NCI-H187 treated with DMSO at 0.1 percent for 48 hours (cell line): ENCODE results near the gene EPHA1.
"Not testable (repeated sequence)": the region's sequence is repeated elsewhere in the genome, so short reads cannot be mapped to it uniquely, and the experiment has no call there.

Experiments
- DNase-seq: peaks from one replicate; lab custom pipeline; 2025; lab: John Stamatoyannopoulos, UW

EPHA1 gene

DNA sequence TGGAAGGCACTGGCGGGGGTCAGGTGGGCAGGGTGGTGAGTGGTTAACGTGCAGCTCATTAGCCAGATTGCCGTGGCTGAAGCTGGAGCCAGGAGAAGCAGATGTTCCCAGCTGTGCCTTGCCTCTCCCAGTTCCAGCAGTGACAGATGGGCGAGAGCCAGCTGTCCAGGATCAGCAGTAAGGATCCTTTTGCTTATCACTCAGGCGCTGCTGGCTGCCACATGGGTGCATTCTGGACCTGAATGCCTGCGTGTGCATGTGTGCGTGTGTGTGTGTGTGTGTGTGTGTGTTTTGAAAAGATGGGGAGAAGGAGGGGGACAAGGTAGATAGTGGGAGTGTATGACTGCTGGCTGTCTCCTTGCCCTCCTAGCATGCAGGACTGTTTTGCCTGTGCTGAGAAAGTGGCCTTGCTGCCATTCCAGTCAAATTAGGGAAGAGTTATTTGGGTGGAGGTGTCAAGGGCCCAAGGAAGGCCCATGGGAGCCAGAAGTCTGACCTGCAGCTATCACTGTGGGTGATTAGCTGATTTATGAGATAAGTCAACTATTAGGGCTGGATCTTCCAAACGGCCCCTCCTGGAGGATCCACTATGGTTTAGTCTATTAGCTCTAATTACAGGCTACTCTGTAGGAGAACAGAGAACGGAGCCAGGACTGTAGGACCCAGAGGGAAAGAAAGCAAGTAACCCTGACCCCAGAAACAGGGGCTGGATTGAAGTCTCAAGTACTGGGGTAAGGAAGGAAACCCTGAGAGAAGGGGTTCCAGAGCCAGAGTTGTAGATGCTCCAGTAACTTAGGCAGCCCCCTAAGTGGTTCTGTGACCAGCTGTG is 3.3 kb downstream of the EPHA1 start:
- DNase-seq = no peak

DNA sequence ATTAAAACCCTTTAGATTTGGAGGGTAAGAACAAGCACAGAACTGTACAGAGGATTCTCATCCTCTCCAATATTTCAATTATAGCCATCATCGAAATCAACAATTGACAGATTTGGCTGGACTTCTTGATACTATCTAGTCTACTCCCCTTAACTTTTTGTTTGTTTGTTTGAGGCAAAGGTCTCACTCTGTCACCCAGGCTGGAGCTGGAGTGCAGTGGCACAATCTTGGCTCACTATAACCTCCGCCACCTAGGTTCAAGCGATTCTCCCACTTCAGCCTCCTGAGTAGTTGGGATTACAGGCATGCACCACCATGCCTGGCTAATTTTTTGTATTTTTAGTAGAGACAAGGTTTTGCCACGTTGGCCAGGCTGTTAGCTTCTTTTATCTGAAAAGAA is 6.4 kb downstream of the EPHA1 start:
- not testable (repeated sequence) for DNase-seq

DNA sequence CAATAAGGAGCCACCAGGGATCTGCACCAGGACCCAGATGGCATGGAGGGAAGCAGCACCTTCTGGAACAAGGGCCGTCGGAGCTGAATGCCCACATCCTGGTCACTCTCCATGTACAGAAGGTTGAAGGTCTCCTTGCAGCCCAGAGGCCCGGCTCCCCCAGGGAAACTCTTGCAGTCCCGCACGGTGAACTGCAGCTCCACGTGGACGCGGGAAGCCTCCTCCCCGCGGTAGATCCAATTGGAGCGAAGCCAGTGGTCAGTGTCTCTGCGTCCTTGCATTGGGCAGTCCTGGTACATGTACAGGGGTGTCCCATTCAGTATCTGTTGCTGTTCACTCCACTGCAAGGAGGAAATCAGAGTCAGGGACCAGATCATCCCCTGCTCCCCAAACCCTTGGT is 7.4 kb downstream of the EPHA1 start:
- DNase-seq = no peak

DNA sequence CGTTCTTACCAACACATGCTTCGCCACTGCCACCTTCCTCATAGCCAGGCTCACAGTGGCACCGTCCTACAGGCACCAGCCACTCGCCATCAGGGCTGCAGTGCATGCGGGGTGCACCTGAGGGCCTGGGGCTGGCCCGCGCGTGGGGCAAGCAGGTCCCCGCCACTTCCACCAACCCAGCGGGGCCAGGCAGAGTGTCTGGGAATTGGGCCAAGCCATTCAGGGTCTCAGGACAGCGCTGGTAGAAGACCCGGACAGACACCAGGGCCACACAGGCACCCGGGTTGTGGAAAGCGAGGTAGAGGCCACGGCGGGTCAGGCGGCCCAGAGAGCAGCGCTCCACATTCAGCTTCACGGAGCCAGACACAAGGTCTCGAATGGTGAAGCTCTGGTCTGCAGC is 9.0 kb downstream of the EPHA1 start:
- no peak for DNase-seq

DNA sequence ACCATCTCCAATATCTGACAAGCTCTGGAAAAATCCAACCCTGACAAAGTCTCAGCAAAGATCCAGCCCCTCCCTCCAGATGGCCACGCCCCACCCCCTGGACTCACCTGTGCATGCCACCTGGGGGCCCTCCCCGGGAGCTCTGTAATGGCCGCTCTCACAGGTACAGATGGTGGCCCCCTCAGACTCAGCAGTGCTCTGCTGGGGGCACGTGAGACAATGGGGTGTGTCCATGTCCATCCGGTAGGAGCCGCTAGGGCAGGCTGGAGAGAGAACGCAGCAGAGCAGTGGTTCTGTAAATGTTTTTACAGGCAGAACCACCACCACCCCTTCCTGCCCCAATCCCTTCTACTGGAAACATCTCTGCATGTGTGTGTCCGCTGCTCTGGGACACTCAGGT is 9.5 kb downstream of the EPHA1 start:
- DNase-seq = no peak

DNA sequence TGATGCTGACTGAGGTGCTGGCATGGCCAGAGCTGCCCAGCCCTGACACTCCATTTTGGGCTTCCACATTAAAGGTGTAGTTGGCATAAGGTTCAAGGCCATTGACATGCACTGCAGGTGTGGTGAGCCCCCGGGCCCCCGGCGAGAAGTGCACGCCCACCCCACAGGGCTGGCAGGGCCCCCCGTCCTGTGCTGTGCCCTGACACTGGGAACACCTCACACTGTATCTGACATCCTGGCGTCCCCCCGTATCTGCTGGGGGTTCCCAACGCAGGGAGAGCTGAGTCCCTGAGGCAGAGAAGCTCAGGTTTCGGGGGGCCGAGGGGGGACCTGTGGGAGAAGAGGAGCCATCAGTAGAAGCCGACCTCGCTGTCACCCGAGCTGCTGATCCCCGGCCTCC is 10.0 kb downstream of the EPHA1 start:
- no peak for DNase-seq

DNA sequence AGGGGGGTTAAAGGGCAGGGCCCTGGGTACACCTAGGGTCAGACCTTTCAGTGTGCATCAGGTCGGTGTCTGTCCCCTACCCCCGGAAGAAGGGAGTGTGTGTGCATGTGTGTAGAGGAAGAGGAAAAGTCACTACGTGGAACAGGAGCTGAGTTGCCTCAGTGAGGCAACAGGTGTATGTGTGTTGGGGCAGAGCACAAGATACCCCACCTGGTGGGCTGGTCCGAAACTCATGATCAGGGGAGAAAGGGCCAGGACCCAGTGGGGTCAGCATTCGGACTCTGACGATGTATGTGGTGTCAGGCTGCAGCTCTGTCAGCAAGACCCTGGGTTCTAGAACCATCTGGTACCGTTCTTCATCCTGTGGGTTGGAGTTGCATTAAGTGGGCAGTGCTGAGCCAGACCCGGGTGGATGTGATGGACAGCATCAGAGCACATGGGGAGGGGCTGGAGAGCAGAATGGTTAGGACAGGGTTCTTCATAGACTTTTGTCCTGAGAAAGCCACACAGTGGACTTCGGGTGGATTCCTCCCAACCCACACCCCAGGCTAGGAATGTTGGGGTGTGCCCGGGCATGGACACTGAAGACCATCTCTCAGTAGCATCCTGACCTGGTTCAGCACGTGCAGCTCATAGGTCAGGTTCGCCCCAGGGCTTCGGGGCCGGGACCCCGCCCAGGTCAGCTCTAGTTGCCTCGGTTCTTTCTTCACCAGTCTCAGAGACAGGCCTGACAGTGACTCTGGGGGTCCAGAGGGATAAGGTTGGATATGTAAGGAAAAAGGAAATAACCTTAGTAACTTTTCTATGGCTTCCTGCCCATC is 10.7 kb downstream of the EPHA1 start:
- no peak for DNase-seq

DNA sequence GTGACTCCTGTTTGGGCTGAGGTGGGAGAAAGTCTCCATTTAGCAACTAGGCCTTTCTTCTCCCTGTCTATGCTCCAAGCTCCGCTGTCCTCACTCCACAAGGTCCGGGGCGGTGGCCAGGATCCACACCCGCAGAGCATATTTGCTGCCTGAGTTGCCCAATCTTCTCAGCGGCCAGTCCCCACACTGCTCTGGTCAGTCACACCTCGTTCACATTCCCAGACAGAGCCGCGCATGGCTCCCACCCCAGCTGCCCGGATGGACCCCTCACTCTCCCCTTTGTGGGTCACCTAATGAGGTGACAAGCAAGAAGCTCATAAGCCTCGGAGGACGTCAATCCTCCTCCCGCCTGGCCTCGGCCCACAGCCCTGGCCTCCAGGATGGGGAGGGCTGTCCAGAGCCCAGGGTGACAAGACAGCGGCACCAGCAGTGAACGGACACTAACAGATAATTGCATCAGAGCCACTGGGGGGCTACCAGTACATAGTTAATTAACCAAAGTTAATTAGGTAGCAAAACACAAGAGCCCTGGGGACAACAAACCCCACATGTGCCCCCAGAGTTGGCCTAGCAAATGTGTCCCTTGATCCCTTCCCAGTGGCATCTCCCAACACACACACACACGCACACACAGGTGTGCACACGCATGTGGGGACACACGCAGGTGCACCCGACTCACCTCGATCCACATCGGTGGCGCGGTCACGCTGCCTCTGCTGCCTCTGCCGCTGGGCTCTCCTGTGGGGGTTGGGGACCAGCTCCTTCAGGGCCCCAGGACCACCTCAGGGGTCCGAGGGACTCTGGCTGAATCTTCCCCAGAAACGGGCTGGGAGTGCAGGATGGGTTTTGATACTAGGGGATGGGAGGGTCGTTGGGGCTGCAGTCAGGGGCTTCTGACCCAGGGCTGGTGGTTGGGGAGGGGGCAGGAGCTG is 11.8 kb downstream of the EPHA1 start:
- no peak for DNase-seq

DNA sequence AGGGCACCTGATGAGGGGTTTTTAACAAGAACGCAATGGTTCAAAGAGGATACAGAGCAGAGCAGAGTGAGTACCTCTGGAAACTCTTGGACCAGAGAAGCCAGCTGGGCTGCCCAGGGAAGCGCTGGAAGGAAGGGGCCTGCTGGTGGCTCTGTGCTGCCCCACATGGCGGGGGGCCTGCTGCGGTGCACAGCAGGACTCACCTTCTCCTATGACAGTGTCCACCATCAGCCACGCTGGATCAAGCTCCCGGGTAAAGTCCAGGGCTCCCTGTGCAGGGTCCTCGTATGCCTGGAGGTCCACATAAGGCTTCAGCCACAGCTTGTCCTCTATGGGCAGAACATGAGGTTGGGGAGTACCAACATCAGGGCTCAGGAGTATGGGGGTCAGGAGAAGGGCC is 12.5 kb downstream of the EPHA1 start:
- no peak for DNase-seq

DNA sequence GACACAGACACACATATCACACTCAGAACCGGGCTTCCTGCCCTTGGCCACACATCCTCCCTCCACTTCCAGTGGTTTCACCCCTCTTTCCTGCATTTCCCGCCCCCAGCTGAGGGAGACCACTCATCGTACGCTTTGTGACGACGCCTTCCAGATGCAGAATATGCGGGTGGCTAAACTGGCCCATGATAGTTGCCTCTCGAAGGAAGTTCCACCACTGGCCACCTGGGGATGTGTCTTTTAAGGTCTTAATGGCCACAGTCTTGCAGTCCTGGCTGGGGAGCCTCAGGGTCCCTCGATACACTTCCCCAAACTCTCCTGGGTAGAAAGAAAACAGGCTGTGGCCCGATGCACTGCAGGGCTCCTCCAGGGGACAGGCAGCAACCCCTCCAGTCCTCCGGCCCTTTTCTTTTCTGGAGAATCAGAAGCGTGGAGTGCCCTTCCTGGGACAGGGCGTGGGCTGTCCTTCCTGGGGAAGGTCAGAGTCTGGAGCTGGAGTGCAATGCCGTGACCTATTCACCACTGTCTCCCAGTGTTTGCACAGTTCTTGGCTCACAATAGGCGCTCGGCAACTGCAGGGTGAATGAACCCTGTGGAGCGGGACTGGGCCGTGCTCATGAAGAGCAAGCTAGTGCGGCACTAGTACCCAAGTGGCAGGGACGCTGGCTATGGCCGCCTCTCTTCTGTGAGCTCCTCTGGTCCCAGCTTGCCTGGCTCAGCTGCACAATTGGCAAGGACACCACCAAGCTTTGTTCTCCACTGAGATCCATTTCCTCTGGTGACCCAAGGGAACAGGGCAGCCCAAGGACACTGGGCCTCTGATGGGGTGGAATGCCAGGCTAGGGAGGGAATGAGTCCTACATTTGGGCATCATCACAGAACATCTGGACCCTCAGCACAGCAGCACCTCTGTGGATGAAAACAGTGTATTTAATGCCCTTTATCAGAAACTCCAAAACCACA is 13.2 kb downstream of the EPHA1 start:
- DNase-seq = no peak

DNA sequence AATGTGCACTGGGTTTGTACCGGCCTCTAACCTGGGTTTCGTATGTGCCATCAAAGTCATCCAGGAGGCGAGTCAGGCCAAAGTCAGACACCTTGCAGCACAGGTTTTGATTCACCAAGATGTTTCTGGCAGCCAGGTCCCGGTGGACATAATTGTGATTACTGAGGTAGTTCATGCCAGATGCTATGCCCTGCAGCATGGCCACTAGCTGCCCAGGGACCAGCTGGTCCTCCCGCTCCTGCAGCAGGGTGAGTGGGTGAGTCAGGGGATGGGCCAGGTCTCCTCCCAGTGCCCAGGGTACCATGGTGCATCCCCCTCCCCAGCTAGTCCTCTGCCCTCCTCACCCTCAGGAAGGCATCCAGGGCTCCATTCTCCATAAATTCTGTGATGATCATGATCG is 13.9 kb downstream of the EPHA1 start:
- DNase-seq = no peak

DNA sequence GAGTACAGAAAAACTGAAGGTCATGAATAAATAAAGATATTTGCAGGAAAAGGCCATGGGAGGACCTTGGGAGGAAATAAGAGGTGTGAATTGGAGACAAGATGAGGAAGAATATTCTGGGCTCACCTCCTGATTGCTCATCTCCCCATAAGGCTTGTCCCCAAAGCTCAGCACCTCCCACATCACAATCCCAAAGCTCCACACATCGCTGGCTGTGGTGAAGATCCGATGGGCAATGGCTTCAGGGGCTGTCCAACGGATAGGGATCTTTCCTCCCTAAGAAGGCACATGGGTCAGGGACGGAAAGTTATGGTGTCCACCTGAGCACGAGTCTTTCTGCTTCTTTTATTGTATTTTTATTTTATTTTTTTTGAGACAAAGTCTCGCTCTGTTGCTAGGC is 14.6 kb downstream of the EPHA1 start:
- no peak for DNase-seq

DNA sequence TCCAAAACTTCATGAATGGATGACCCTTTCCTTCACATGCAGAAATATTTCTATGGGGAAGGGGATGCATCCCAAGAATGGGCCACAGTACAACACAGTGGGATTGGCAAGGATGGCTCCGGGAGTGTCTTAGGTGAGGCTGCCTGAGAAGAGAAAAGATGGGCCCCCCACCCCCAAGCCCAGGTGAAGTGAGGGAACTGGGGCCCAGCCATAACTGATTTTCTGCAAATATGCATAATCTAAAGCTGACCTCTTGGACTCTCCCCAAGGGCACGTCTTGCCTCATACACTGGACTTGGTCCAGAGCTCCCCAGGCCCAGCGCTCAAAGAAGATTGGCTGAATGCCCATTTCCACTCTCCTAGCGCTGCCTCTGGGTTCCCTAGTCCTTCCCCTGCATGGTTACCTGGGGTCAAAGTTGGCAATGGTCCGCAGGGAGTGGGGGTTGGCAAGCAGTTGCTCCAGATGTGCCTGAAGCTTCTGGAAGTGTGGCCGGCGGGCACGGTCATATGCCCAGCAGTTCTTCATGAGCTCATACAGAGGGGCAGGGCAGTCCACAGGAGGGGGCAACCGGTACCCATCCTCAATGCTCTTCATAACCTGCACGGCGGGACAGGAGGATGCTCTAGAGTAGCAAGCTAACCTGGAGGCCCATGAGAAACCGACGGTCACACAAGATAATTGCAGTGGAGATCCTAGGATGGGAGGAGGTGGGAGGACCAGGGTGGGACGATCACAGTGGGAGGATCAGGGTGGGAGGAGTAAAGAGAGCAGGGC is 15.2 kb downstream of the EPHA1 start:
- DNase-seq = no peak

DNA sequence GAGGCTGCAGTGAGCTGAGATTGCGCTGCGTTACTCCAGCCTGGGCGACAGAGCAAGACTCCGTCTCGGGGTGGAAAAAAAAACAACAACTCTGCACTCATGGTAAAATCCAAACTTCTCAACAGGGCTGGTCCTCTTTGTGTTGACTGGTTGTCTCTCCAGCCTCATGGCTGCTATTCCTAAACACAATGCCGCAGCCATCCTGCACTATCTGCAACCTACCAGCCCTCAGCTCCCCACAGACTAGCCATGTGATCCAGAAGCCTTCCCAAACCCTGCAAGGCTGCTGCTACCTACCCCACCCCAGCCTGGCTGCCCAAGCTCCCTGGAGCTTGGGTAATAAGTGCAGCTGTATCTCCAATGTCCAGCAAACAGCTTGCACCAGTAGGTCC is 15.8 kb downstream of the EPHA1 start:
- DNase-seq = no peak

DNA sequence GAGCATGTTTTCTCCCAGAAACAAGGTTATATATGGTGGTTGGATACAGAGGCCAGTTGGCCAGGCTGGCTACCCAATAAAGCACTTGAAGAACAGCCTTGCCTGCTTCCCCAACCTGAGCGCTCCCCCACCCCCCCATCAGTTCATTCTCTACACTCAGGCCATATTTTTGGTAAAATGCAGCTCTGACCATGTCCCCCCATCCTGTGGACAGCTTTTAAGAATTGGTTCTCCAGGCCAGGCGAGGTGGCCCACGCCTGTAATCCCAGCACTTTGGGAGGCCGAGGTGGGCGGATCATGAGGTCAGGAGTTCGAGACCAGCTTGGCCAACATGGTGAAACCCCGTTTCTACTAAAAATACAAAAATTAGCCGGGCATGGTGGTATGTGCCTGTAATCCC is 16.2 kb downstream of the EPHA1 start:
- DNase-seq = not testable (repeated sequence)

DNA sequence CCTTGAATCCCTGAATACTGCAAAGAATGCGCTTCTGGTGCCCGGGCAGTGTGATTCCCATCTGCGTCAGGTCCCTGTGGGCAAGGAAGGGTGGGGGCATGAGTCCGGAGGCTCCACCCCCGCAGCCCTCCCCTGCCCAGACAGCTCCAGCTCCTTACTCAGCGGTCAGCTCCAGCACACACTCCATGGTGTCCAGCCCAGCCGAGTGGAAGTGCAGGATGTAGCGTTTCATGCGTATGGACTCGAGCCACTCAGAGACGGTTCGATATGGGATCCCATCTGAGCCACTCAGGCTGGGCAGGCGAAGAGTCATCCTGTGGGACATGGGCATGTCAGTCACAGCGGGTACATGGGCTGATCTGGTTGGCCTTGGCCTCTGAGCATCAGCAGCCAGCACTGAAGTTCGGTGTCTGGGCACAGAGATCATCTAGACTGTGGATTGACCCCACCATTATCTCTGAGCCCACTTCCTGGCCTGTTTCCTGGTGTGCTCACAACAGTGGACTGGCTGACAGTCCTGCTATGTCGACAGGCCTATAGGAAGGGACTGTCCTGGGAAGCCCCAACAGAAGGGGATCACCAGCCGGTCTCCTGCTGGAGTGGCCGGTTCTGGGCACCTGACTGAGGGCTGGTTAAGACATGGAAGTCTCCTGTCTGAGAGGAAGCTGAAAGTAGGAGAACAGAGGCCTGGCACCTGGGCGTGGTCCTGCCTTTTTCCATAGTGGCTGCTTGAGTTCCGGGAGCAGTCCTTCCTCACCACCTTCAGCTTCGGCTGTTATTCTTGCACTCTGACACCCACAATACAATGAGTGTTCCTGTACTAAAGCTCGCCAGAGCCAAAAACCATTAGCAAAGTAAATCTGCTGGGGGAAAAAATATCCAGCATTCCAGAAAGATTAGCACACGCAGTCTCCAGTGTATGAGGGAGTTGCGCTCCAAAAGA is 16.9 kb downstream of the EPHA1 start:
- DNase-seq = no peak

DNA sequence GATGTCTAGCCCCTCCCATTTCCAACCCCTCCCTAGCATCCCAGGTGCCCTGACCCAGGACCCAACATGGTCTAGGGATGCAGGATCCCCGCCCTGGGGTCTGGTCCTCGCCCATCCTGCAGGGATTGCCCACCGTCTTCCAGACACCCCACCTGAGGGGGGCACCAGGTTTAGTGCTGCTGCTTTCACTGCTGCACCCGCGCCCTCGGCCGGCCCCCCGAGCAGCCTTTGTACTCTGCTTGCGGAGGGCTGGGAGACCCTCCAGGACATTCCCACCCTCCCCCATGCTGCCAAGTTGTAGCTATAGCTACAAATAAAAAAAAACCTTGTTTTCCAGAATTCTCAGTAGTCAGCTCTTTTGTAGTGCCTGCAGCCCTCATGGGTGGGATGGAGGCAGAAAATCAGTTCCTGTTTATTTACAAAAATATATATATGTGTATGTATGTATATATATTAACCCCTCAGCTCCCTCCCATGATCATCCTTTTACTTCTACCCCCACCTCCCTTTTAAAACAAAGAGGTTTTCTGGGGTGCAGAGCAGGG is 17.8 kb downstream of the EPHA1 start:
- DNase-seq = no peak

DNA sequence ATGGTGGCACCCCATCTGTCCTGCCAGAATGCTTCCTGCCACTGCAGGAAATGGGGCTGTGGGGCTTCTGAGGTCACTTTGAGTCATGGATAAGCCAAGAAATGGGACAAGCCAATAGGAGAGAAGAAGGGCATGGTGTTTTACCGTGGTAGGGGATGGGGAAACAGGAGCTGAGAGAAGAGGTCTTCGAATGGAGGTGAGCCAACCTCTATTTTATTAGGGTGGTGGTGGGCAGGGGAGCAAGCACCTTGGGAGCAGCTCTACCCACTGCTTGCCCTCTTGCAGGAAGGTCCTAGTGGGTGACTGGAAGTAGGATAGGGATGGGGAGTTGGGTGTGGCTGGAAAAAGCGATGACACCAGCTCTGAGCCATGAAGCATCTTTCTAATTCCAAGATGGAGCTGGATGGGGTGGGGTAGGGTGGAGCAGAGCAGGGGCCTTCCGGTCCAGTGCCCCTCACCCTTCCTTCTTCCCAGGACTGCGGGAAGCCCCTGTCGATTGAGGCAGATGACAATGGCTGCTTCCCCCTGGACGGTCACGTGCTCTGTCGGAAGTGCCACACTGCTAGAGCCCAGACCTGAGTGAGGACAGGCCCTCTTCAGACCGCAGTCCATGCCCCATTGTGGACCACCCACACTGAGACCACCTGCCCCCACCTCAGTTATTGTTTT is 18.4 kb downstream of the EPHA1 start:
- DNase-seq = no peak
